Liver (tissue), 9 donors: Measurements from ENCODE around the gene PKP4. TPM values are rescaled to one million over a fixed set of nuclear protein-coding genes. Genes with fewer than 3 reads are reported as not detected.

ENCODE experiments used
- DNase-seq: peaks from one replicate; pipeline ENCODE4 v3.0.0-alpha.2; 2017; ENCODE audit warnings: low spot score
- H3K27ac ChIP-seq, 2 donors: one replicate each; pipeline ENCODE4 v1.7.0; 2013; ENCODE audit warnings: inconsistent platforms in 2 of 2, low read length in 2 of 2, control low read depth in 1 of 2, low read depth in 1 of 2, mild to moderate bottlenecking in 1 of 2
- H3K27me3 ChIP-seq, 4 donors: one replicate each; pipeline versions ENCODE4 v1.6.1 to v1.7.0; 2013; ENCODE audit warnings: low read length in 3 of 4, inconsistent platforms in 1 of 4, mild to moderate bottlenecking in 1 of 4, moderate library complexity in 1 of 4; ENCODE audit not compliant: control insufficient read depth in 4 of 4, insufficient read depth in 4 of 4
- H3K36me3 ChIP-seq, 4 donors: one replicate each; pipeline versions ENCODE4 v1.6.1 to v1.7.0; 2013; ENCODE audit warnings: low read length in 3 of 4, mild to moderate bottlenecking in 3 of 4, low read depth in 1 of 4, moderate library complexity in 1 of 4; ENCODE audit not compliant: control insufficient read depth in 4 of 4, insufficient read depth in 3 of 4
- H3K4me1 ChIP-seq, 4 donors: one replicate each; pipeline versions ENCODE4 v1.6.1 to v1.7.0; 2013; ENCODE audit warnings: low read length in 3 of 4, mild to moderate bottlenecking in 3 of 4, moderate library complexity in 1 of 4; ENCODE audit not compliant: control insufficient read depth in 4 of 4, insufficient read depth in 4 of 4
- H3K4me3 ChIP-seq, 3 donors: one replicate each; pipeline versions ENCODE4 v1.6.1 to v1.7.0; 2013; ENCODE audit warnings: low read length in 3 of 3, control low read depth in 1 of 3, low read depth in 1 of 3, mild to moderate bottlenecking in 1 of 3
- H3K9ac ChIP-seq, 2 donors: one replicate each; pipeline ENCODE4 v1.7.0; 2013; ENCODE audit warnings: low read length in 2 of 2, mild to moderate bottlenecking in 2 of 2, moderate library complexity in 2 of 2, control low read depth in 1 of 2, low read depth in 1 of 2
- H3K9me3 ChIP-seq, 4 donors: one replicate each; pipeline versions ENCODE4 v1.6.1 to v1.7.0; 2013; ENCODE audit warnings: low read length in 3 of 4; ENCODE audit not compliant: control insufficient read depth in 4 of 4
- EGR1 ChIP-seq, 2 donors: IDR thresholded peaks; 2 replicates each; pipeline ENCODE4 v1.6.1; 2016 to 2018; ENCODE audit warnings: antibody characterized with exemption in 2 of 2, low read depth in 2 of 2
- FOXA1 ChIP-seq: IDR thresholded peaks from 2 replicates; pipeline ENCODE4 v1.6.1; 2016; ENCODE audit warnings: antibody characterized with exemption
- FOXA2 ChIP-seq: IDR thresholded peaks from 2 replicates; pipeline ENCODE4 v1.6.1; 2016; ENCODE audit warnings: antibody characterized with exemption
- HNF4A ChIP-seq, 2 donors: conservative IDR thresholded peaks; 2 replicates each; pipeline ENCODE4 v1.6.1; 2016; ENCODE audit warnings: antibody characterized with exemption in 2 of 2, mild to moderate bottlenecking in 2 of 2
- HNF4G ChIP-seq: IDR thresholded peaks from 2 replicates; pipeline ENCODE4 v1.6.1; 2016; ENCODE audit warnings: antibody characterized with exemption
- JUND ChIP-seq, 2 donors: IDR thresholded peaks; 2 replicates each; pipeline ENCODE4 v1.6.1; 2016; ENCODE audit warnings: antibody characterized with exemption in 2 of 2
- NR2F2 ChIP-seq: IDR thresholded peaks from 2 replicates; pipeline ENCODE4 v1.6.1; 2016; ENCODE audit warnings: antibody characterized with exemption
- RAD21 ChIP-seq, 2 donors: IDR thresholded peaks; 2 replicates each; pipeline ENCODE4 v1.6.1; 2016; ENCODE audit warnings: antibody characterized with exemption in 2 of 2, mild to moderate bottlenecking in 2 of 2
- RXRA ChIP-seq, 2 donors: IDR thresholded peaks; 2 replicates each; pipeline ENCODE4 v1.6.1; 2017 to 2018; ENCODE audit warnings: antibody characterized with exemption in 2 of 2, mild to moderate bottlenecking in 1 of 2
- SP1 ChIP-seq: IDR thresholded peaks from 2 replicates; pipeline ENCODE4 v1.6.1; 2018; ENCODE audit warnings: antibody characterized with exemption, mild to moderate bottlenecking
- TAF1 ChIP-seq: conservative IDR thresholded peaks from 2 replicates; pipeline ENCODE4 v1.6.1; 2016; ENCODE audit warnings: antibody characterized with exemption, mild to moderate bottlenecking
- YY1 ChIP-seq: IDR thresholded peaks from 2 replicates; pipeline ENCODE4 v1.6.1; 2016; ENCODE audit warnings: antibody characterized with exemption, mild to moderate bottlenecking
- WGBS: extraction: QIAGEN DNeasy Blood & Tissue Kit; methylation state at CpG from one replicate; pipeline ENCODE4 v1.1.7; 2013; 5-methylcytosine and 5-hydroxymethylcytosine counted together
- polyA plus RNA-seq, 2 donors: library from polyadenylated mRNA; stranded (reverse) in 1 of 2; unstranded in 1 of 2; fragments of 200-250 nt in 1 of 2; fragments of >200 nt in 1 of 2; fragmentation: Nextera tagmentation in 1 of 2; extraction: Ambion mirVana in 1 of 2; gene quantifications; one replicate each; pipeline versions ENCODE4 v1.2.1 to v1.2.3, GENCODE V29; 2013 to 2015
- total RNA-seq, 2 donors: library from RNA; depleted of rRNA; stranded (reverse); fragments of >200 nt; gene quantifications; one replicate each; pipeline ENCODE4 v1.2.3, GENCODE V29; 2014
- TF ChIP-seq, protein P1 (sequence below): fragments of 150-350 bp; IDR thresholded peaks from 2 replicates; pipeline ENCODE4 v1.5.1; 2017; ENCODE audit warnings: improper control_type of control experiment, low read depth, low read length; ENCODE audit not compliant: missing input control
- TF ChIP-seq, protein P2 (sequence below): IDR thresholded peaks from 2 replicates; pipeline ENCODE4 v1.6.1; 2016; ENCODE audit warnings: antibody characterized with exemption, mild to moderate bottlenecking
- TF ChIP-seq, protein P3 (sequence below): IDR thresholded peaks from 2 replicates; pipeline ENCODE4 v1.6.1; 2016; ENCODE audit warnings: antibody characterized with exemption
- TF ChIP-seq, protein P4 (sequence below): IDR thresholded peaks from 2 replicates; pipeline ENCODE4 v1.6.1; 2016; ENCODE audit warnings: antibody characterized with exemption
- donor health status: healthy.
- donor health status: healthy.
- donor health status: healthy.
- donor health status: healthy.
- donor health status: healthy.

PKP4 gene
- total and polyA plus RNA-seq, 4 donors, result 7.7 to 33.8 (median 19.0) TPM

DNA sequence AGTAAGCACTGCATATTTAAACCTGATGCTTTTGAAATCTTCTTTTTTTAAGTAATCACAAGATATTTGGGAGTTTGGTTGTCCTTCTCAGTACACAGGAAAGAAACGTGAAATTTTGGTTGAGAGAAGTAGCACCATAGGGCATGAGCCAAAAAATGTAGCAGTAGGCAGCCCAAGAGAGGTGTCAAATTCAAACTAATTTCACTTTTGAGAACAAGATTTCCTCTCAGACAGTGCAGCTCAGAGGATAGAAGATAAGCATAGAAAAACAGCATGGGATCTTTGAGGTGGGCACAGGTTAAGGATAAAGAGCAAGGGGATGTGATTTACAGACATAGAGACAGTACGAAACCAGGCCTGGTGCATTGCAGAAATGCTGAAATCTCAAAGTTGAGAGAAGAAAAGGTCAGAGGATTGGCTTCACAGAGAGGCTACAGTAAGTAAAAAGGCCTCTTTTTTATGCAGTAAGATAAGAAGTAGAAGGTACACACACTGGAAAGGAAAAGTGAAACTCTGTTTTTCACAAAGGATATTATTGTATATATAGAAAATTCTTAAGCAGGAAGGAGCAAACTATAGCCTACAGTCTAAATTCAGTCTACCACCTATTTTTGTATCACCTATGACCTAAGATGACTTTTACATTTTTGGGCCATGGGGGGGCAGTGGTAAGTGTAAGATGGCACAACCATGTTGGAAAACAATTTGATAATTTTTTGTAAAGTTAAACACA is 89.8 kb downstream of the PKP4 start (continued):
- TF ChIP-seq NR2F2 (no peak), SP1 (no peak), HNF4G (no peak), RXRA (IDR thresholded peaks at IDR 0.05) (no peak), RAD21 (IDR thresholded peaks at IDR 0.05) (no peak), HNF4A (conservative IDR thresholded peaks at IDR 0.05) (no peak)
- TF ChIP-seq, protein P1, sequence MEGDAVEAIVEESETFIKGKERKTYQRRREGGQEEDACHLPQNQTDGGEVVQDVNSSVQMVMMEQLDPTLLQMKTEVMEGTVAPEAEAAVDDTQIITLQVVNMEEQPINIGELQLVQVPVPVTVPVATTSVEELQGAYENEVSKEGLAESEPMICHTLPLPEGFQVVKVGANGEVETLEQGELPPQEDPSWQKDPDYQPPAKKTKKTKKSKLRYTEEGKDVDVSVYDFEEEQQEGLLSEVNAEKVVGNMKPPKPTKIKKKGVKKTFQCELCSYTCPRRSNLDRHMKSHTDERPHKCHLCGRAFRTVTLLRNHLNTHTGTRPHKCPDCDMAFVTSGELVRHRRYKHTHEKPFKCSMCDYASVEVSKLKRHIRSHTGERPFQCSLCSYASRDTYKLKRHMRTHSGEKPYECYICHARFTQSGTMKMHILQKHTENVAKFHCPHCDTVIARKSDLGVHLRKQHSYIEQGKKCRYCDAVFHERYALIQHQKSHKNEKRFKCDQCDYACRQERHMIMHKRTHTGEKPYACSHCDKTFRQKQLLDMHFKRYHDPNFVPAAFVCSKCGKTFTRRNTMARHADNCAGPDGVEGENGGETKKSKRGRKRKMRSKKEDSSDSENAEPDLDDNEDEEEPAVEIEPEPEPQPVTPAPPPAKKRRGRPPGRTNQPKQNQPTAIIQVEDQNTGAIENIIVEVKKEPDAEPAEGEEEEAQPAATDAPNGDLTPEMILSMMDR, result no peak

DNA sequence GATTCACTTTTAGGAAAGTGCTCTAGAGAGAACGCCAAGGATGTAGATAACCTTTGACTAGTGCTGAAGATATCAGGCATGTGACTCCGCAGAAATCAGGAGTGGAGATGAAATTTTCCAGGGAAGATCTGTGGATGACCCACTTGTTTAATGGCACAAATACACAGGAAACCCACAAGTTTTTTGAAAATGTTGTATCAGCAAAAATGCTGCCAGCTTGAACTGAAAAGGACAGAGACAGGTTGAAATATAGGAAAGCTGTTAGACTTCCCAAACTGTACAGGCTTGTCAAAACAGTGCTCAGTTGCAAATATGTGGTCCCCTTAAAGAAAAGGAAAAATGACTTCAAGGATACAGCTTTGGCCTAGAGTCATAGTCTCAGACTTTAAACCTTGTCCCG is 96.5 kb downstream of the PKP4 start:
- TF ChIP-seq, protein P2, sequence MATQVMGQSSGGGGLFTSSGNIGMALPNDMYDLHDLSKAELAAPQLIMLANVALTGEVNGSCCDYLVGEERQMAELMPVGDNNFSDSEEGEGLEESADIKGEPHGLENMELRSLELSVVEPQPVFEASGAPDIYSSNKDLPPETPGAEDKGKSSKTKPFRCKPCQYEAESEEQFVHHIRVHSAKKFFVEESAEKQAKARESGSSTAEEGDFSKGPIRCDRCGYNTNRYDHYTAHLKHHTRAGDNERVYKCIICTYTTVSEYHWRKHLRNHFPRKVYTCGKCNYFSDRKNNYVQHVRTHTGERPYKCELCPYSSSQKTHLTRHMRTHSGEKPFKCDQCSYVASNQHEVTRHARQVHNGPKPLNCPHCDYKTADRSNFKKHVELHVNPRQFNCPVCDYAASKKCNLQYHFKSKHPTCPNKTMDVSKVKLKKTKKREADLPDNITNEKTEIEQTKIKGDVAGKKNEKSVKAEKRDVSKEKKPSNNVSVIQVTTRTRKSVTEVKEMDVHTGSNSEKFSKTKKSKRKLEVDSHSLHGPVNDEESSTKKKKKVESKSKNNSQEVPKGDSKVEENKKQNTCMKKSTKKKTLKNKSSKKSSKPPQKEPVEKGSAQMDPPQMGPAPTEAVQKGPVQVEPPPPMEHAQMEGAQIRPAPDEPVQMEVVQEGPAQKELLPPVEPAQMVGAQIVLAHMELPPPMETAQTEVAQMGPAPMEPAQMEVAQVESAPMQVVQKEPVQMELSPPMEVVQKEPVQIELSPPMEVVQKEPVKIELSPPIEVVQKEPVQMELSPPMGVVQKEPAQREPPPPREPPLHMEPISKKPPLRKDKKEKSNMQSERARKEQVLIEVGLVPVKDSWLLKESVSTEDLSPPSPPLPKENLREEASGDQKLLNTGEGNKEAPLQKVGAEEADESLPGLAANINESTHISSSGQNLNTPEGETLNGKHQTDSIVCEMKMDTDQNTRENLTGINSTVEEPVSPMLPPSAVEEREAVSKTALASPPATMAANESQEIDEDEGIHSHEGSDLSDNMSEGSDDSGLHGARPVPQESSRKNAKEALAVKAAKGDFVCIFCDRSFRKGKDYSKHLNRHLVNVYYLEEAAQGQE, result no peak
- TF ChIP-seq JUND (IDR thresholded peaks at IDR 0.05) (no peak), EGR1 (IDR thresholded peaks at IDR 0.05; ENCODE audit: low read depth in 2 of 2) (no peak), FOXA2 (no peak), RAD21 (IDR thresholded peaks at IDR 0.05) (no peak), NR2F2 (no peak), SP1 (no peak), TAF1 (no peak), FOXA1 (no peak), YY1 (no peak), RXRA (IDR thresholded peaks at IDR 0.05) (no peak), HNF4G (no peak)
- TF ChIP-seq, protein P1, result no peak
- TF ChIP-seq, protein P3, sequence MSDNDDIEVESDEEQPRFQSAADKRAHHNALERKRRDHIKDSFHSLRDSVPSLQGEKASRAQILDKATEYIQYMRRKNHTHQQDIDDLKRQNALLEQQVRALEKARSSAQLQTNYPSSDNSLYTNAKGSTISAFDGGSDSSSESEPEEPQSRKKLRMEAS, result no peak
- TF ChIP-seq, protein P4, sequence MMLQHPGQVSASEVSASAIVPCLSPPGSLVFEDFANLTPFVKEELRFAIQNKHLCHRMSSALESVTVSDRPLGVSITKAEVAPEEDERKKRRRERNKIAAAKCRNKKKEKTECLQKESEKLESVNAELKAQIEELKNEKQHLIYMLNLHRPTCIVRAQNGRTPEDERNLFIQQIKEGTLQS, result no peak
- no peak overlapping the region for H3K4me3 ChIP-seq
- no peak overlapping the region for H3K9ac ChIP-seq
- peaks cover 0 to 3% (median 0%) of the 10 kb centered on the region in 4 donors for H3K4me1 ChIP-seq
- no peaks in the 10 kb centered on the region for H3K27me3 ChIP-seq
- no peak for DNase-seq
- WGBS, result 91% methylated on average over 3 of the region's 3 CpGs
- H3K9me3 ChIP-seq, result no peaks in the 10 kb centered on the region
- peaks cover 0 to 8% (median 5%) of the 10 kb centered on the region in 4 donors for H3K36me3 ChIP-seq
- no peak overlapping the region for H3K27ac ChIP-seq
